HG02981 (cell line): ENCODE results near the gene PPP1R3G.
A peak's percentile ranks its signal among the peaks of the same experiment; 100 is the strongest.

Experiments
- ATAC-seq: cut with Tn5 transposase; IDR thresholded peaks from one replicate; pipeline ENCODE4 v1.9.1; 2021; ENCODE audit warnings: mild to moderate bottlenecking, moderate library complexity; ENCODE audit not compliant: unreplicated experiment

Gene PPP1R3G

DNA sequence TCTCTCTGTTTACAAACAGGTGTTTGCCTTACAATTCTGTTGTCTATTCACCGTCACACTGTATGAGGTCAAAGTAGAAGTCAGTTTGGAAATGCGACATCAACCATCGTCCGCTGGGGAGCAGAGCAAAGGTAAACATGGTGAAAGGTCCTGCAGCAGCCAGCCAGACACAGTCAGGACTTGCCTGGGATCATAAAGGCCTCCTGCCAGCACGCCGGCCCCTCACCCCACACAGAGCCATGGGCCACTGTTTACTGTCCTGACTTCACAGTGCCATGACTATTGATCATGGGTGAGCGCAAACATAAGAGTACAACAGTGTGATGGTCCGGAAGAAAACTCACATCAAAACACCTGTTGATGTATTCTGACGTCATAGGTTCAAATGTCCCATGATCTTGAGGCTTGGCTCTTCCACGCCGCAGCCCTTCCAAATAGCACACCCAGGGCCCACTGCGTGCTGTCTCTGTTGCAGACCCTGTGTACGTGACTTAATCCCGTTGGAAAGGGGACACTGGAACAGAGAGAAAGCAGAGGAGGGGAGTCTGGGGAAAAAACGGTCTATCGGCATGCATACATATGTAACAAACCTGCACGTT lies 16.9 kb upstream of the PPP1R3G start:
- ATAC-seq: no peak

DNA sequence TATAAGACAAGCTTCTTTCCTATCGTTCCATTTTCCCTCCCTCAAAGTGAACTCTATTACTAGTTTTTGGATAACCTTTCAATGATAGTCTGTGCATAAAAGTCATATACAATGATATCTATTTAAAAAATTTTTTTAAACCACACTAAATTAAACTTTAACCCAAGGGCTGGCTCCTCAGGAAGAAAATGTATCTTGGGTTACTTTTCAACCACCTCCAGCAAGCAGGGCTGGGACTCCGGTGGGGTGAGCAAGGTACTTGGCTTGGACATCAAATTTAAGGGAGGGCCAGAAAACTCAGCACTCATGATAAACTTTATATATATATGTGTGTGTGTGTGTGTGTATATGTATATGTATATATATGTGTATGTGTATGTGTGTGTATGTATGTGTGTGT lies 13.9 kb upstream of the PPP1R3G start:
- ATAC-seq: no peak

DNA sequence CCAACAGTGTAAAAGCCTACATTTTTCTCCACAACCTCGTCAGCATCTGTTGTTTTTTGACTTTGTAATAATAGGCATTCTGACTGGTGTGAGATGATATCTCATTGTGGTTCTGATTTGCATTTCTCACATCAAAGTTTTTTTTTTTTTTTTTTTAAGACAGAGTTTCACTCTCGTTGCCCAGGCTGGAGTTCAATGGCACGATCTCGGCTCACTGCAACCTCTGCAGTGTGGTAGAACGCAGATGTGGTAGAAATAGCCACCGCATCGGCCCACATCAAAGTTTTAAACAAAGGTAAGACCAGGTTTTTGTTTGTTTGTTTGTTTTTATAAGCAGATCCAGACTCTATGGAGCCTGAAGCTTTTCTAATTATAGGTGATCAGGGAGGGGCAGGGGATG lies 12.7 kb upstream of the PPP1R3G start:
- no peak for ATAC-seq

DNA sequence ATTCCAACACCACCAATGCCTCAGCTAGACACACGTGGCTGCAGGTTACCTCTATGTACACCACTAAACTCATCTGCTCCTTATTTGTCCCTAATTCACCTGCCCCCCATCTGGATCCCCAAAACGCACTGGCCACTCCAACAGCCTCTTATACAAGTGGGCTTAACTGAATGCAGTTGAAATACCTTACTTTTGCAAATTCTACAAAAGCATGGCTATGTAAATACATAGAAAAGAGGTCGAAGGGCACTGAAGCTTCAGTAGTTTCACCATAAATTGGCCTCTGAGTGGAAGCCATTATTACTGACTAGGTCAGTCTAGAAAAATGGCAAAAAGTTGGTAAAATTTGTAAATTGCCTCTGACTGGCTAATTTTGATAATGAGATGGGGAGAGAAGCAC lies 11.1 kb upstream of the PPP1R3G start:
- no peak for ATAC-seq

DNA sequence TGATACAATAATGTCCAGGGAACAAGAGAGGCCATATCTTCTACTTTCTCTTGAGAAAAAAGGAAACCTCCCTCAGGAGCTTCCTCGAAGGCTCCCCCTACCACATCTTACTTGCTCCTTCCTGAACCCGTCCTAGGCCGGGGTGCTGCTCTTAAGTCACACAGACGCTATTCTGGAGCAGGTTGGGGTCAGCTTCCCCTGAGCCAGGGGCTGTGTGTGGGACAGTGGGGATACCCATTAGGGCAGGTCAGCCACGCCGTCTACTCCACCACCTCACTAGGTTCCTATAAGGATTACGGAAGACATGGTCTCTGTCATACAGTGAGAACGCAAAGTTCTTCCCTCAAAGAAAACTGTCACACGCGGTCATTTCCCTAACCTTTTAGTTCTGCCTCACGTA lies 8.2 kb upstream of the PPP1R3G start:
- no peak for ATAC-seq

DNA sequence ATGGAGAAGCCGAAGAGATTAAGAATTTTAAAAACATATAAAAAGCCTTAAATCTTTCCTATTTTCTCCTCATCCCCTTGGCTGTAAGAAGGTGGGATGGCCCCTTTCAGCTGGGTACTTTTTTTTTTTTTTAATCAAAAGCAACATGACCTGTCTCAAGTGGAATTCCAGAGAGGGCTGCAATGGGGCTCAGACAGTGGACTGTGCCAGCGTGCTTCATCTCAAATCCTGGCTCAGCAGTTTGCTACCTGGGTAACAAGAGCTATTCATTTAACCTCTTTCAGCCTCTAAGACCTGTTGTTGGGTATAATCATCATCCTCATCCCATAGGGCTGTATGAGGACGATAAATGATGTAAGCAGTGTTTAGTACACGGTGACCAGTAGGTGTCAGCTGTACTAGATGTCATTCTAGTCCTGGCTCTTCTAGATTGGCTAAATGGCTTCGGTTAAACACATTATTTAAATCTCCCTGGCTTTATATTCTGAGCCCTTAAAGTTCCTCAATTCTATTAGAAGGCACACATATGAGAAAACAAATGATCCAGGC lies 6.9 kb upstream of the PPP1R3G start:
- ATAC-seq: no peak

DNA sequence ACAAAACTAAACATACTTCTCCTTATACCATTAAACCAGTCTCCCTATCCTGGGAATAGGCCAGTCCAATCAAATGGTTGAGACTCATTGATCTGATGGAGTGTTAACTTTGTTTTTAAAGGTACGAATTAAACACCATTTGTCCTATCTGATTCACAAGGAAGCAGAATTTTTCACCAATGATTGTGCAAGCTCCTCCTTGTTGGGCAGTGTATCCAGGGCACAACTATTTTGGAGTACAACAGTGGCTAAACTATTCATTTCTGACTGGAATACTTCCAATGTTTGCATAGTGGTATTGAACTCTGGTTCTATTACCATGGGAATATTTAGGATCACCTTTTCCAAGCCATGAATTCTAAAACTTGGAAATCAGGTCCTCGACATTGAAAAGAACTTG lies 5.4 kb upstream of the PPP1R3G start:
- ATAC-seq: no peak

DNA sequence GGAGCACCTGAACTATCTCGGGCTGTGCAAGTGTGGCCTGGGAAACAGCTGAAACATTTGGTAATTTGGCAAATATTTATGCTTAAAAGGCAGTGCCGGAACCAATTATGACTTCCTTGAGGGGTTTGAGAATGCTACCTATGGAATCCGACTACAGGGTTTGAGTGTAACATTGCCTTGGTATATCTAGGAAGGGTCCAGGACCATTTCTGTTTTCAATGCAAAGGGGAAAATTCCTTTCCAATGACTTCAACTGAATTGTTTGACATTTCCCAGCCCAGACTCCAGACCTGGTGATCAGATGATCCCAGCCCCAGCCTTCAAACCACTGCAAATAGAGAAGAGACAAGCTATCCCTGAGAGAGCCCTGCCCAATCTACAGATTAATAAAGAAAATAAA lies 4.6 kb upstream of the PPP1R3G start:
- no peak for ATAC-seq

DNA sequence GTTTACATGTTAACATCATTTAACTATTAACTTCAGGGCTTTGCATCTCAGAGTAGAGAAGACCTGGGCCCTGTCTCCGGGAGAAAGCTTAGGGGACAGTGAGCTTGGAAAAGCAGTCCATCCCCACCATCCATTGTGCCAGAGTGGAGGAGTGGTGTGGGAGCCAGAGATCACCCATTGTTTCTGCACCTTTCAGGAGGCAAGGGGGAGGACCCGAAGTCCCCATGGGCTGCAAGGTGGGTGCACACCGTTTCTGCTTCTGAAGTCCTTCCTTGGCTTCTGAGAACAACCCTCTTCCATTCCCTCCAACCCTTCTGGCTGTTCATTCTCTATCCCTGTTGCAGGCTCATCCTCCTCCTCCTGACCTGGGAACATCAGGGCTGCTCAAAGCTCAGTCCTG lies 4.0 kb upstream of the PPP1R3G start:
- no peak for ATAC-seq

DNA sequence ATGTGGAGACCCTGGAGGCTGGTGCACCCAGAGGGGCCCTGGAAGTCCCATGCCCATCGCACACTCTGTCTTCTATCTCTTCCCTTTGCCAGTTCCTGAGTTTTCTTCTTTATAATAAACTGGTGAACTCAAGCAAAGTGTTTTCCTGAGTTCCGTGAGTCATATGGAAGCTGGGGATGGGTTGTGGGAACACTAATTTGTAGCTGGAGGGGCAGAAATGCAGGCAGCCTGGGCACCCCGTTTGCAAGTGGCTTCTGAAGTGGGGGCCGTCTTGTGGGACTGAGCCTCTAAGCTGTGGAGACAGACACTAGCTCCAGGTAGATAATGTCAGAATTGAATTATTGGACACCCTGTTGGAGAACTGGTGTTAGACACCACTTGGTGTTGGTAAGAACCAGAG lies 3.2 kb upstream of the PPP1R3G start:
- ATAC-seq: no peak

DNA sequence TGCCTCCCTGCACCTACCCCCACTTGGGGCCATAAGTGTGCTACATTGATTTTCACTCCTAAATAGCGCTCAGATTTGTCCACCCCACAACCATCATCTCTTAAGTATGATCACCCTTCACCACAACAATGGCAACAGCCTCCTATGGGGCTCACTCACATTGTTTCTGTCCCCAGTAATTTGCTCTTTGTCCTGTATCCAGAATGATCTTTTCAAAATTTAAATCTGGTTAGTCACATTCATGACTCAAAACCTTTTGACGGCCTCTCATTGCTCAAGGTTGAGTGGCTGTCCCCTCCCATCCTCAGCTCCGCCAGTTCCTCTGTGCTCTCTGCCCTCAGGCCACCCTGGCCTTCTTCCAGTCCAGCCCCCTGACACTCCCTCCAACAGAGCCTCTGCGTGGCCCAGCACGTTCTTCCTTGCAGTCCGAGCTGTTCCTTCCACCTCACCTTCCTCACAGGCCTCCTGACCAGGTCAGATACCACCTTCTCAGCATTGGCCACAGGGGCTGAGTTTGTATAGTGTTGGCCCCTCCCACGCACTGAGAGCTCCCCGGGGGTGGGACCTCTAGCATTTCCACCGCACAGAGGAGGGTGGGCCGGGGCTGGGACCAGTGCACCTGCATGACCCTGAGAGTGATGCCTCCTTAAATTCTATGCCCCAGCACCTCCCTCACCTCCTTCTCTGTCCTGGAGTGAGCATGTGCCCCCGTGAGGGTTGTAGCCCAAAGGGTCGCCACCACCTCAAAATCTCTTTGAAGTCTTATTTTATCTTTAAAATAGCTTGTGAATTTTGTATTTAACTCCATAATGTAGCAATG lies 2.4 kb upstream of the PPP1R3G start:
- no peak for ATAC-seq

DNA sequence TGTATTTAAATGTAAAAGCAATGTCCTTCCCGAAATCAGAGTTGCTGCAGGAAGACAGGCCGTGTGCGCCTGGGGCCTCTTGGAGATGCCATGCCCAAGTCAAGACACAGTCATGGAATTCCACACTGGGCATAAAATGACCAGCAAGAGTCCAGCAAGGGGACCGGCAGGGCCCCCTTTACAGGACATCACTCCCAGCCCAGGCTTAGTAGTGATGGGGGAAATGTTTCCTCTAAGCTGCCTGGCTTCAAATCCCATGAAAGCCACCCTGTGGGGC lies 1.9 kb upstream of the PPP1R3G start:
- no peak for ATAC-seq

DNA sequence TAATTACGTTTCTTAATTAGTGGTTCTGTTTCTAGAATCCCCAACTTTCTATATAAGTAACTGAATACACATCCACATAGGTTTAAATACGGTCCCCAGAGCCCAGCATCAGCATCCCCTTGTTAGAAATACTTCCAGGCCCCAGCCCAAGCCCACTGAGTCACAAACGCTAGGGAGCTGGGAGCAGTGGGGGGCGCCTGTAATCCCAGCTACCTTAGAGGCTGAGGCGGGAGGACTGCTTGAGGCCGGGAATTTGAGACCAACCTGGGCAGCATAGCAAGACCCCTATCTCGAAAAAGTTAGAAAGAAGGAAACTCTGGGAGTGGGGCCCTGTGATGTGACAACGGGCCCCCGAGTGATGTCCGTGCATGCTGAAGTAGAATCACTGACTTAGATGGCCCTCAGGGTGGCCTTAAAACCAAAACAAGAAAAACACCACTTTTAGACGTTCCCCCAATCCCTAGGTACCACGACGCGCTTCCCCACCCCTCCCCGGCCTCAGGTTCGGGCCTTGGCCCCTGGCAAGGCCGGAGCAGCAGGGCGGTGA lies 1.3 kb upstream of the PPP1R3G start:
- ATAC-seq: no peak

DNA sequence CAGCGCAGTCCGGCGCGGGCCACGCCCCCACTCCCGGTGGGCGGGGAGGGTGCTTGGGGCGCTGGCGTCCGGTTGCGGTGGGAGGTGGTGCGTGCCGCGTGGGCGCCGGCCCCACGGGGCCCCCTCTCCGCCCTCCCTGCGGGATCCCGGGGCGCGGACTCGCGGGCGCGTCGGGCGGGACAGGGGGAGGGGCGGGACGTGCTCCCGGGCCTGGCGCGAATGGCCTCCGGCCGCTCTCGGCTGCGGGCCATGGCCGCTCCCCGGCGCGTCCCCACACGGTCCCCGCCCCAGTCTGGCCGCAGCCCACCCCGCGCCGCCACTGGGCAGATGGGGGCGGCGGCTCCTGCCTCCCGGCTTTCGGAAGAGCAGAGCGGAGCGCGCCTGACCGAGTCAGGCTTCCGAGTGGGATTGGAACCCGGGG lies 771 bp upstream of the PPP1R3G start:
- peak; percentile 17 for ATAC-seq

DNA sequence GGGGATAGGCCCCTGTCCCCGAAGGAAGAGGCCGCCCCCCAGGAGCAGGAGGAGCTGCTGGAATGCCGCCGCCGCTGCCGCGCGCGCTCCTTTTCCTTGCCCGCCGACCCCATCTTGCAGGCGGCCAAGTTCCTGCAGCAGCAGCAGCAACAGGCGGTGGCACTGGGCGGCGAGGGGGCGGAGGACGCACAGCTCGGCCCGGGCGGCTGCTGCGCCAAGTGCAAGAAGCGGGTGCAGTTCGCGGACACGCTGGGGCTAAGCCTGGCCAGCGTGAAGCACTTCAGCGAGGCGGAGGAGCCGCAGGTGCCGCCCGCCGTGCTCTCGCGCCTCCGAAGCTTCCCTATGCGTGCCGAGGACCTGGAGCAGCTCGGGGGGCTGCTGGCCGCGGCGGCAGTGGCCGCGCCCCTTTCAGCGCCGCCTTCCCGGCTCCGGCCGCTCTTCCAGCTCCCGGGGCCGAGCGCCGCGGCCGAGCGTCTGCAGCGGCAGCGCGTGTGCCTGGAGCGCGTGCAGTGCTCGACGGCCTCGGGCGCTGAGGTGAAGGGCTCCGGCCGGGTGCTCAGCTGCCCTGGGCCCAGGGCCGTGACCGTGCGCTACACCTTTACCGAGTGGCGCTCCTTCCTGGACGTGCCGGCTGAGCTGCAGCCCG lies 630 bp downstream of the PPP1R3G start:
- peak; percentile 30 for ATAC-seq

DNA sequence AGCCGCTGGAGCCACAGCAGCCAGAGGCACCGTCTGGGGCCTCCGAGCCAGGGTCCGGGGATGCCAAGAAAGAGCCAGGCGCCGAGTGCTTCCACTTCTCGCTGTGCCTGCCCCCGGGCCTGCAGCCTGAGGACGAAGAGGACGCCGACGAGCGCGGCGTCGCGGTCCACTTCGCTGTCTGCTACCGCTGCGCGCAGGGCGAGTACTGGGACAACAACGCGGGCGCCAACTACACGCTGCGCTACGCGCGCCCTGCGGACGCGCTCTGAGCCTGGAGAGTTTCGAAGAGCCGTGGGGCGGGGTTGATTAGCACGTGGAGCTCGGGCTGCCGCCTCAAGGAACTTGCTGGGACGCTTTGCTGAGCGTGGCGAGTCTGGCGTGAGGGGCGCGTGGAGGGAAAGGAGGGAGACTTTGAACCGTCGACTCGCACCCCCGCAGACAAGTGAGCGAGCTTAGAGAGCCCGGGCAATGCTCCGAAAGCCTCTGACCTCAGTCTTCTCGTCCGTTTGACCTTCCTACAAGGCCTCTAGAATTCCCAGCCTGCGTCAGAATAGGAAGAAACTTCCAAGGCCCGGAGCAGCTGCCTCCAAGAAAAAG lies 1.3 kb downstream of the PPP1R3G start:
- ATAC-seq: no peak

DNA sequence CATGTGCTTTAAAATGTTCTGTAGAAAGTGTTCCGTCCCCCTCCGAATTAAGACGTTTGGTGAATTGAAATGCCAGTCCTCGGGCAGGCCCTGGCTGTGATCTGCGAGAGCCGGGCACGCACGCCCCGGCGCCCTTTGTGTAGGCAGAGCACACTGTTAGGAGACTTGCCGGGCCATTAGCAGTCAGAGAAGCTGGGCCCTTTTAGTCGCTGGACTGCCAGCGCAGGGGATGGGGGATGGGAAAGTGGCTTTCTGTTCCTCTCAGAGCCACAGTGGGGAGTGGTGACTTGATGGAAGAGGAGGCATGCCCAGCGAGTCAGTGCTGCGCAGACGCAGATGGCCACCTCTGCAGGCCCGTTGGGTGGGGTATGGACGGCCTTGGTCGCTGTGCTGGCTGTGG lies 2.2 kb downstream of the PPP1R3G start:
- ATAC-seq: no peak

DNA sequence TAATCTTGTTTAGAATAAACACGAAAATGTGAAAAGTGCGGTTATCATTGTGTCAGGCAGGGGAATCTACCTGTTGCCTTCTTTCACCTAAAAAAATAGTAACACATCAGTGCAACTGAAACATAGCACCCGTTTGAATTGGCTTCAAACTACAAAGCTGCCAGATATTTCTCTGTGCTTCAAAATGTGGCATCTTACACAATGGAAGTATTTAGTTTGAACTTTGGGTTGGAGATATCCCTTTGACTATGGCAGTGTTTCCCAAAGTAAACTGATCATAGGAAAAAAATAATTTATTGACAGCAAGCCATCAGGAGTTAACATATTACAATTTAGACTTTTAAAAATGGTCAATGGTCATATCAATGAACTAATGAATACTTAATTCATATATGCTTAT lies 3.6 kb downstream of the PPP1R3G start:
- ATAC-seq: no peak

DNA sequence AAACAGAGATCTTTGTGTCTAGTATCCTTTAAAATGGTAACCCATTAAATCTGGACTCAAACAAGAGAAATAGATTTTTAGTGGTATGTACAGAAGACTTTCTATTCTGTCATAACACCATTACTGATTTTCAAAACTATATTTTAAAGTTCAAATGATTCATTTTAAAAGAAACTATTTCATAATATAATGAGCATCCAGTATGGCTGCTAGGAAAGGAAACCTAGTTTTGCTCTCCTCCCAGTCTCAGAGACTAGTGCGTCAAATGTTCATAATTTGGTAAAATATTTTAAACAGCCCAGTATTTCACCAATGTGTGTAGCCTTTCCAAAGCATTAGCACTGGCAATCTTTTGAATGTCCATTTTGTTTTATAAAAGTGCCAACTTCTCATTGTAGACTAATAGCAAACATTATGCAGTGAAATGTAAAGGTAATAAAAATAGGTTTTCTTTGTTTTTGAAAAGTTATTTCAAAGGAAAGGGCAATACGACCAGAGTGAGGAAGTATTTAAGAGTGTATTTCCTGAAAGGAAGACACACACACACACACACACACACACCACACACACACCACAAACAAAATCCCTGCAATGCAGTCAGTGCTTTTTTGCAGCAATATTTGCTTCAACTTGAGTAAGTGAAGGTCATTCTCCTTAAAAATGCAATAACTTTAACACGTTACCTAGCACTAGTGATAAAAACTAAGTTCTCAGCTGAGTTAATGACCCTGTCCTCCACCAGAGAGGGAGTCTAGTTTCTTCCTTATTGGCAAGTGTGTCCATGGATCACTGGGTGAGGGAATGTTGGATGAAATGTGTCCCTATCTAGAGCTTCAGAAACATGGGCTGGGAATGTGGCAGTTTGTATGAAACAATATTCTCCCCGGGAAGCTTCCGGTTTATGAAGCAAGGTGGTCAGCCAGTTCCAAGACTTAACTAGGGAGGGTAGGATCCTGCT lies 4.6 kb downstream of the PPP1R3G start:
- no peak for ATAC-seq

DNA sequence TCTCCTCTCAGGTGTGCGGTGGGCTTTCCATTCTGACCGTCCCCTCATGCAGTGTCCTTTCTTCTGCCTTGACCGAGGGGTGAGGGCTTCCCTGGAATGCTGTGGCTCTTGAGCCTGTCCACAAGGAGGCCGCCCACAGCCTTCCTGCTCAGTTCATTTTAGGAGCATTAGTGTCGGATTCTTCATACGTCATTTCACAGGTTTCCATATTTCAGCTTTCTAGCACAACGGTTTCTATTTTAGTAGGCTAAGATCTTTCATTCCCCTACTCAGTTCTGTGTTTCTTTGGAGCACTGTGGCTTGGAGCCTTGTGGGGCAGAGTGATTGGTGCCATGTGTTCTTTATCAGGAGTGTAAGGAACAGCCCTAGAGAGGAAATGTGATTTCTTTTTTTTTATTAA lies 5.5 kb downstream of the PPP1R3G start:
- ATAC-seq: no peak
